Limb (tissue), 2 donors: Measurements from ENCODE around the gene PRELID3B.
A peak's percentile ranks its signal among the peaks of the same experiment; 100 is the strongest.
"Not testable (repeated sequence)": the region's sequence is repeated elsewhere in the genome, so short reads cannot be mapped to it uniquely, and the experiment has no call there.

Source experiments
- DNase-seq, 2 donors: peaks; one replicate each; pipeline ENCODE4 v3.0.0-alpha.2; 2016; ENCODE audit errors: extremely low spot score in 2 of 2

PRELID3B gene

GRCh38 chr20:59050437-59050836, 7.9 kb upstream of the PRELID3B start:
- no peak for DNase-seq

GRCh38 chr20:59048681-59049030, 6.1 kb upstream of the PRELID3B start:
- DNase-seq: no peak

DNA sequence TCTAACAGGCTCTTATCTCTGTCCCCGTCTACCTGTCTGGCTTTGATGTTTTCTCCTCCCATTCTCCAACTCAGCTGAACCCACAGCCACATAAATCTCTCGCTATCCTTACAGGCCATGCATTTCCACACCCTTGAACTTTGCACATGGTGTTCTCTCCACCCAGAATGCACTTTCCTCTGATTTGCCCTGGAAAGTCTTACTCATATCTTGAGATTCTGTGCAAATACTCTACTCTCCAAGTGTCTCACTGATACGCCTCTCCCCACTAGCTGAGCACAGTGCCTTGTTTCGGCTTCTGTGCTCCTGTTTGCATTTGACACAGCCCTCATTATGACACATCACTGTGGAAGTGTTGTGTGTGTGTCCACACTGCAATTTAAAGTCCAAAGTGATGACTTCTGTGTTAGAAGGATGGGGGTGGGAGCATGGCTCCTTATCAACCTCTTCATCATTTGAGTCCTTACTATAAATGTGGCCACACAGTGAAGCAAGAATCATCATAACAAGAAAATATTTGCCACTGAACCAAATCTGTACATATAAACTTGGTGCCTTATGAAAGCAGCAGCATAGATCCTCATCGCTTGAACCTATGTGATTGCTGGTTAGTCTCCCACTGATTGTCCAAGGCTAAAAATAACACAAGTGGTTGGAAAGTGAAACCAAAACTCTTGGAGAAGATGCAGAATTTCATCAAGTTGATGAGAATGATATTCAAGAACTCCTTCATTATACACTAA, 5.5 kb upstream of the PRELID3B start:
- no peak for DNase-seq

- DNase-seq: no peak
Observed at GRCh38 chr20:59046862-59047261, 4.3 kb upstream of the PRELID3B start.

DNA sequence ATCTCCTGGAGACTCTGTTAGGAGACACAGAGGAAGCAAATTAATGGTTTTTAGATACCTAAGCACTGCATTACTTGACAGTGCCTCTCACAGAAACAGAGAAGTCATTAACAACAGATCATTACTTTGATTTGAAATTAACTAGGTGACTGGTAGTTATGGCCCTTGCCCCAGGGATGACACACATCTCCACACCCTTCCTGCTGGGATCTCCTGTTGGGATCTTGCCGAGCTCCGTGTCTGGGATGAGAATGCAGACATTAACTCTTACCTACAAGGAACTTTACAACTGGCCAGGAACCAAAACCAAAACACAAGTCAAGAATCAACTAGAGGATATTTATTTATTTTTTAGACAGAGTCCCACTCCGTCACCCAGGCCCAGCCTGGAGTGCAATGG, 2.2 kb upstream of the PRELID3B start:
- no peak for DNase-seq

DNA sequence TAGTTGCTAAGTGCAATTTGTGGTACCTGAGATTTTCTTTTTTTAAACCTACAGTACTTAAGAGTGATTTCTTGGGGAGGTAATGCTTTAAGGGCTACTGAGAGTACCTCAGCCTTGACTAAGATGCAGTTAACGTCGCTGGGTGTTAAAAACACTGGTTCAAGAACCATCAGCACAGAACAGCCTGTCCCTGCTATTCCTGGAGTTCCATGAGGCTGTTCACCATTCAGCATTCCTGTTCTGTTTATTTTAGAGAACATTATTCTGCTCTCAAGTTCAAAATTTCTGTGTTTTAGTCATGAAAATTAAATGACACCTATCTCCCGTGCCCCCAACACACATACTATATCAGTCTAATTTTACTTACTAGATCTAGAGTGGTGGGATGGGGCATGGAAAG, 1.7 kb upstream of the PRELID3B start:
- DNase-seq: no peak

GRCh38 chr20:59043698-59044097, 1.1 kb upstream of the PRELID3B start:
- DNase-seq: no peak

- DNase-seq: peak; percentile 93
Observed at GRCh38 chr20:59042796-59043631, 428 bp upstream of the PRELID3B start.

DNA sequence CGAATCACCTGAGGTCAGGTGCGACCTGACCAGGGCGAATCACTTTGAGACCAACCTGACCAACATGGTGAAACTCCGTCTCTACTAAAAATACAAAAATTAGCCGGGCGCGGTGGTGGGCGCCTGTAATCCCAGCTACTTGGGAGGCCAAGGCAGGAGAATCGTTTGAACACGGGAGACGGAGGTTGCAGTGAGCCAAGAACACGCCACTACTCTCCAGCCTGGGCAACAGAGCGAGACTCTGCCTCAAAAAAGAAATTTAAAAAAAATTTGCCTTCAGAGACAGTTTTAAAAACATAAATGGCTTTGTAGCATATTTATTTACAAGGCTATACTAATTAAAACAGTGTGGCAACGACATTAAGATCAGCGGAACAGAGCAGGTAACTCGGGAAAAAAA, 1.1 kb downstream of the PRELID3B start:
- DNase-seq: not testable (repeated sequence)

DNA sequence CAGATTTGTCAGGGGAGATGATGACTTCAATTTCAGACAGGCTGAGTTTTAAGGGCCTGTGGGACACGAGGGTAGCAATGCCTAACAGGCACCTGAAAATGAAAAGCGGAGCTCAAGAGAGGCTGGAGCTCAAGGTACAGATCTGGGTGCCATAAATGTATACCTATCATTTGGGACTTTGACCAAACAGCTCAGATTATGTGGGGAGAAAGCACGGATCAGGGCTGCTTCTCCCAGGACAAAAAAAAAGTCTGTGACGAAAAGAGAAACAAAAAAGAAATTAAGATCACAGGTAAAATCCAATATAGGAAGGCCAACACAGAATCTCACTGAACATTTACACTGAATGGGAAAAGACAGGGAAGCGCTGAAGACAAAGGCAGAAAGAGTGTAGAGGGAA, 1.9 kb downstream of the PRELID3B start:
- DNase-seq: no peak

DNA sequence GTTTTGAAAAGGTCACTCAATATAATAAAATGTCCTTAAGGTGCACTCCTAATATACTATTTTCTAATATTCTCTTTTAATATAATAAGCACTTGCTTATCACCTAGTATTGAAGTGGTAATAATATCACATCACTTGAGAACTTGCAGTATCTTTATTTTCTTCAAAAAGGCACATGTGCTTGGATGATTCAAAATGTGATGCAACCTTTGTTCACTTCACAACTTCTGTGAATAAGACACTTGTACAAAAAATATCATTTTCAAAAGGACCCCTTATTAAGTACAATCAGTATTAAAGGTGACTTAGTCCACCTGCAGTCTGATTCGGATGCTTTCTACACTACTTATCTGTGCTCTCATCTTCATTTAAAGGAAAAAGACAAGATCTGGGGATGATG, 3.4 kb downstream of the PRELID3B start:
- DNase-seq: no peak

DNA sequence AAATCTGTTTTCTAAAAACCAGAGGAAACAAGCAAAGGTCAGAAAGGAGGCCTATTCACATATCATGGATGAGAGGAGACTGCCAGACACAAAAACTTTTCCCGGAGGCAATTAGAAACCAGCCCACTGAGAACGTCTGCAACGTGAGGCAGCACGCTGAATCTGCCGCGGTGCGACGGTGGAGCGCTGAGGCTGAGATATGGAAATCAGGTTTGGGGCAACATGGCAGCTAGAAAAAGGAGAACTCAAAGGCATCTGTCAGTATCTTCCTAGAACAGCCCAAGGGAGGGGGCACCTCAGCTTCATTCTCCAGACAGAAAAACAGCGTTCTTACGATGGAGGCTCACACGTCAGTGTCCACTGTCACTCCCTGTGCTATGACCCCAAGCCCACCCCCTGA, 5.2 kb downstream of the PRELID3B start:
- DNase-seq: no peak

DNA sequence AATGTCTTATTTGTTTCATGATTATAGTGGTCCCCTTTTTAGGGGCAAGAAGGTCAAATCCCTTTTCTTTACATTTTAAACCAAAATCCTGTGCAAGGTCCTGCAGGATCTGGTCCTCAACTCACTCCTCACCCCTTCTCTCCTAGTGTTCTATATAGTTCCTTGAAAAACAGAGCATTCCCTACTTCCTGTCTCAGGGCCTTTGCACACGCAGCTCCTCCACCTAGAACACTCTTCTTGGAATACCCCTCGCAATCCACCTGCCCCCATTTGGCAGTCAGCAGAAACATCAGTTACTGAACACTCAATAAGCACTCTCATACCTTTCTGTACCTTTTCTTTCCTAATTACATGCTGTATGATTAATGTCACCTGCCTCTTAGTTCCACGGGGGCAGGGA, 7.2 kb downstream of the PRELID3B start:
- DNase-seq: no peak

- DNase-seq: no peak
Observed at GRCh38 chr20:59033616-59034165, 8.9 kb downstream of the PRELID3B start.

- DNase-seq: no peak
Observed at GRCh38 chr20:59033093-59033492, 9.5 kb downstream of the PRELID3B start.

DNA sequence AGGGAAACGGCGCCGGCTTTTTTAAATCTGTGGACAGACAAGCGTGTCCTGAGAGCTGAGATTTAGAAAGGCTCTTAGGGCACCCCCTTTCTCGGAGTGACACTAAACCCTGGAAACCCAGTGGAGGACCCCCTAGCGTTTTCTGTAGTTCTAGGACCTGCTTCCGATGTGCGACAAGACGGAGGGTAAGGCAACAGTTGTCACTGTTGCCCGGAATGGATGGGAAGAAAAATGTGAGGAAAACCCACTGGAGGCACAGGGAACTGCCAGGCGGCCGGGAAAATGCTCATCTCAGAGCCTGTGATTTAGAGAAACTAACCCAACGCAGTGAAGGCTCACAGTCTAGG, 9.9 kb downstream of the PRELID3B start:
- DNase-seq: no peak

GRCh38 chr20:59032023-59032712, 10.4 kb downstream of the PRELID3B start, which contains the start of gene ATP5F1E:
ATP5F1E (minus strand) TSS chr20:59032335; CDS start chr20:59032251, 84 bp downstream.
- DNase-seq: peak; percentile 98 to 99

DNA sequence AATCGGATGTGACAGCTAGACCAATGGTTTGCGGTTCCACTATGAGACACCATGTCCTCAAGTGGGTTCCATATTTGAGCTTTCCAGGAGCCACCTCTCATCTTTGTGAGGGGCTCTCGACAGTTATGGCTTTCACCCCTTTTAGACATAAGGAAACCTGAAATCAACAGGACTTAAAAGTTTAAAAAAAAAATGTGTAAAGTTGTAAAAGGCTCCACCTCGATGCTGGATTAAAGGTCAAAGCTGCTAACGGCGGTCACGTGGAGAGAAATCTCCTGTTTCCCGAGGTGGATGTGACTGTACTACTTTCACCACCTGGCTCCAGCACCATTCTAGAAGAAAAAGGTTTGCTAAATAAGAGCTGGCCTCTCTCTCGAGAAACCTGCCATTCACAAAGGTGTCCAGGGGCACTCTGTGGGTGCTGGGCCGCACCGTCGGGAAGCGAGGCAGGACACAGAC, 11.0 kb downstream of the PRELID3B start:
- DNase-seq: no peak

- no peak for DNase-seq
Observed at GRCh38 chr20:59030911-59031563, 11.5 kb downstream of the PRELID3B start.

GRCh38 chr20:59028812-59029211, 13.8 kb downstream of the PRELID3B start:
- DNase-seq: no peak

- no peak for DNase-seq
Observed at GRCh38 chr20:59027741-59028320, 14.8 kb downstream of the PRELID3B start.
